Activated CD4-positive, alpha-beta T cell treated with anti-CD3 and anti-CD28 coated beads for 4 hours (primary cell): ENCODE data around the gene TUBGCP3.

Source experiments
- DNase-seq, 2 donors: peaks; one replicate each; pipeline ENCODE4 v3.0.0-alpha.2; 2020

TUBGCP3 gene

DNA sequence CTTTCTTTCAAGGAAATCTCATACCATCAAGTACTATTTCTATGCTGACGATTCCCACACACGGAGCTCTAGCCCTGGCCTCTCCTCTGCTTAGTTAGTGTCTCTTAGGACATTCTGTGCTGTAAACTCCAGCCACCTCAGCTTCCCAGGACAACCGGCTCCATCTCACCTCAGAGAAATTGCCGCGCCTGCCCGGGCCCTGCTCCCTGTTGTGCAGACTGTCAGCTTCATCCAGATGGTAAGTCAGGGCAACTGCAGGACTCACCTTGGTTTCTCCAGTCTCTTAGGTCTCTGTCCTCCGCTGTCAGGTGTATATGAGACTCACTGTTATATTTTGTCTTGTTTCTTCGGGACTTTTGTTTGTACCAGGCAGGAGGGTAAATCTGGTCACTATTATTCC, 113.1 kb downstream of the TUBGCP3 start:
- no peak for DNase-seq

DNA sequence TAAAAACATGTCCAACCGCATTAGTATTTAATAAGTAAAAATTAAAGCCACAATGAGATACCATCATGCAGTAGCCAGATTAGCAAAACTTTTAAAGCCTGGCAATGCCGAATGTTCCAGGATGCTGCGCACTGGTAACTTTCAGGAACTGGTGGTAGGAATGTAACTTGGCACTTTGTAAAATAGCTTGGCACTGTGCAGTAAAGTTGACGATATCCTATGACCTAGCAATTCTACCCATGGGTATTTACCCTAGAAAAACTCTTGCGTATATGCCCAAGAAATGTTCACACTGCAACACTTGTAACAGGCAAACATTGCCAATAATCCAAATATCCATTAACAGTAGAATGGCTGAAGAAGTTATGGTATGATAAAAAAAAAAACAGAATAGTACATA, 114.1 kb downstream of the TUBGCP3 start:
- no peak for DNase-seq

DNA sequence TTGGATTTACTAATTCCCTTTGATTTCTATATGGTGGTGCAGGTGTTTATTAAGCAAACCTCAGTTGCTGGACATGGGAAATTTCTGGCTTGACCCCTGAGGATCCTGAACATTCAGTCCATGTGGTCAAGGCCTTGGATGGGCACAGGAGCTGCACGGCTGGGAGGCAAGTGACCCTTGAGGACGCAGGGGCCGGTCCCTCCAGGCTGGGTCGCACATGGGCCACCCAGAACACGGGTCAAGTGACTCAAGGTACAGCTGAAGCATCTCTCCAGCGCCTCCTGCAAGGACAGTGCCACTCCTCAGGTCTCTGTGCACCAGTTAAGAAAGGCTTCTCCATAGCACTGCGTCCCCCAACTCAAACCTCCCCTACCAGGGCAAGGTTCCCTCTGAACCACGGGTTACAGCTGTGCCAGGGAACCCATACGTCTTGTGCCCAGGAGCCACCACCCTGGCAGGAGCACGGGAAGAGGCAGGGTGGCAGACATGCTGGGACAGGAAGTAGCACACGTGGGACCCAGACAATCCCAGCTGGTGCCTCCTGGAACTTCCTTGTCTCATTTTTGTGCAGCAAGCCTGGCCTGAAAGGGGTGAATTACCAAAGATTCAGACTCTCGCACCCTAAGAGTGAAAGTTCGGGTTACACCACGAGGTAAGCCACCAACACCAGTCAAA, 118.7 kb downstream of the TUBGCP3 start:
- DNase-seq = no peak

DNA sequence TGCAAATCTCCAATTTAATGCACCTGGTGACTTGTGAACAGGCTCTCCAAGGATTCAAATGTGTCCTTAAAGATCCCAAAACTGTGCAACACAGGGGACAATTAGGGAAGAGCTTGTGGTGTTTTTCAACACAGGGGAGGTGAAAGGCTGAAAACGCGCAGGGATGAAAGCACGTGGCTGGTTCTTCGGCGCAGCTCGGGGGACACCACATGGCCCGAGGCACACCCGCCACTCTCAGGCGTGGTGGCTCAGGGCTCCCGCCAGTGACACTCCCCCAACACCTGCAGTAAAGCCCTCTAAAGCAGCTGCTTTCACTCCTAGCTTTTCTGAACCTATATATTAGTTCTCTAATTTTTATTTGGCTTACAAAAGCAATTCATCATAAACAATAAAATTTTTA, 119.9 kb downstream of the TUBGCP3 start:
- DNase-seq = no peak

DNA sequence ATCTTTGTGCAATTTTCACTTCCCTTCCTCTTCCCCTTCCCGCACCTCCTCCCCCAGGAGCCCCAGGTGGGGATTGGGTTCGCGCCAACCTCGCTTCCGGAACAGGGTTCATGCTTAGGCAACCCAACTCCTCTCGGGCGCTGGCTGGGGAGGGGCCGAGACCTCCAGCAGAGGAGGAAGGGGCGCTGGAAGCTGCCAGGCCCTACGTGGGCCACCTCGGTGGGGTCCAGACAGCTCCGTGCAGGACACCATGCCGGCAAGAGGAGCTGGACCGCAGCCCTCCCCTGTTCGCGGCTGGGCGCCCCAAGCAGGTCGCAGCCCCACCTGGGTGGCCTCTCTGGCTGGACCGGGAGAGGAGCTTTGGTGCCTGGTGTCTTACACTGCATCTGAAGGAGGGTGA, 120.7 kb downstream of the TUBGCP3 start:
- no peak for DNase-seq

DNA sequence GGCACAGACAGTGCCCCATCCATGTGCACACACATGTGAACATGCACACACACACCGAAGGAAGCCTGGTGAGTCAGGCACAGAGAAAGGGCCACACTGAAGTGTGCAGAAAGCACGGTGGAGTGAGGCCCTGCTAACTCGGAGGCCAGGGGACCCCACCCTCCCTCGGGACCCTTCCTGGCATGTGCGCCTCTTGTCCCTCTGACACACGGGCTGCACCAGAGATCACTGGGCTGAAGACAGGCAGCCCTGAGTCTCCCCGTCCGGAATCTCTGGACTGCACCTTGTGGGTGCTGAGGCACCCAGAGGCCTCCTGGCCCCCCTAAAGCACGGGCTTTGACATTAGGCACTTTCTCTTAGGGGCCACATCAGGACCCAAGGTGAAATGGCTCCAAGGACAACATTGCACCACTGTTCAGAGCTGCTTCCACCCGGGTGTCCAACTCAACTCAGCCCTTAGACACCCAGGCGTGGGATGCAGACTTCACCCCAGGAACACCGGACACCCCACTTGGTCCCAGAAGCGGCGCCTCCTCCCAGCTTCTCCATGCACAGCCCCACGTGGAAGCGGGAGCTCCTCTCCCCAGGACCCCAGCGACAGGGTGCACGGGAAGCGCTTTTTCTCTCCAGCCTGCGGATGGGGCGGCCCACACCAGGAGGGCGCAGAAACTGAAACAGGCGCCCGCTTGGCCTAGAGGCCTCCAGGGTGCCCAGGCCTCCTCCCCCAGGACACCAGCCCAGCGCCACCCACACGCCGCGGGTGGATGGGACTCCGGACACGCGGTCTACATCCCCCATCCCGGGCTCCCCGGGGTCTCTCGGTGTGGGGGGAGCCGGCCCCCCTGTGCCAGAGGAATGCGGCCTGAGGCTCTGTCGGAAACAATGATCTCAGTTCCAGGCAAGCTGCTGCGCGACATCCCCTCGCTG, 121.6 kb downstream of the TUBGCP3 start:
- no peak for DNase-seq

DNA sequence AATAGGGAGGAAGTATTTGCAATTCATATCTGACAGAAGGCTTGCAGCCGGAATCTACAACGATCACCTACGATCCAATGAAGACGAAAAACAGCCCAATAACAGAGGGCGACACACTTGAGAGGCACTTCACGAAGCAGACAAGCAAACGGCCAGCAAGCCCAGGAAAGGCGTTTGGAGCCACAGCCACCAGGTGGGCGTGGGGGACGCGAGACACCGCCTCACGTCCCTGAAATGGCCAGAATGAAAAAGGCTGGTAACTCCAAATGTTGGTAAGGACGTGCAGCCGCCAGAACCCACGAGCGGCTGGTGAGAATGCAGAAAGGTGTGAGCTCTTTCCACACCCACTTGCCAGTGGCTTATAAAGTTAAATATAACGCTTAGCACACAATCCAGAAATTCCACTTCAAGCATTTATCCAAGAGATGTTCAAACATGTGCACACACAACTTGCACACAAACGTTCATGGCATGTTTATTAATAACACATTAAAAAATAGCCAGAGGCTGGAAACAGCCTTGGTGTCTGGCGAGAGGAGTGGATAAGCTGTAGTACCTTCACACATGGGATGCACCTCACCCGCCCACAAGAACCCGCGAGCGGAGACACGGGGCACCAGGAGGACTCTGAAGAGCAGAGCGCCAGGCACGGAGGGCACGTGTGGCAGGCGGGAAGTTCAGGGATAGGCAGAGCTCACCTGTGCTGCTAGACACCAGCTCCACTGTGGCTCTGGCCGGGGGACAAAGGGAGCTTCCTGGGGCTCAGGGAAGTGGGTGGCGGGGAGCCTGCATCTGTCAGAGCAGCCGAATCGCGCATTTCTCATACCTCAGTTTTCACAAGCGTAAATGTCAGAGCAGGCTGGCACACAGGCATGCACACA, 122.5 kb downstream of the TUBGCP3 start:
- no peak for DNase-seq

DNA sequence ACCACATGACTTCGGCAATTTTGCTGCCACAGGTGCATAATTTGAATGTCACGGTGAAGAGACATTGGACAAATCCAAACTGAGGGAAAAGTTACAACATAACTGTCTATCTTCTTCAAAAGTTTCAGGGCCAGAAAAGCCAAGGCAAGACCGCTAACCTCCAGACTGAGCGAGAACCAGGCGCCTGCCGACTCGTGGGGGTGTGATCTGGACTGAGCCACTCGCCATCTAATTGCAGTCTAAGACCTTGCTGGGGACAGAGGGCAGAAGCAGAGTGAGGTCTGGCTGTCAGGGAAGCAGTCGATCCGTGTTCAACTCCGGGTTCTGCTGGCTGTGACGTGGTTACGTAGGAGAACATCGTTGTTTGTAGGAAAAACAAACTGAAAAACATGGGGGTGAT, 123.2 kb downstream of the TUBGCP3 start:
- DNase-seq = no peak

DNA sequence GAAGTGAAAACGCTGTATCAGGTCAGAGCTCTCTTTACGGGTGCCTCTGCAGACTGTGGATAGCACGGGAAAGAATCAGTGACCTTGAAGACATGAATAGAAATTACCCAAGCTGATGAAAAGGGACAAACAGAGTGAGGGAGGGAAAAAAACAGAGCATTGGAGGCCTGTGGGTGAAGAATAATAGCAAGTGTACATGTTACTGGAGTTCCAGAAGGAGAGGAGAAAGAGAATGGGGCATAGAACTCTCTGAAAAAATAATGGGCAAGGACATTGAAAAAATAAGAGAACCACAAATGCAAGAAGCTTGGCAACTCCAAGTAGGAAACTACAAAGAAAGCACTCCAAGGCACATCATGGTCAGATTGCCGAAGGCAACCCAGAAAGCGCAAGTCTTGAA, 125.5 kb downstream of the TUBGCP3 start:
- no peak for DNase-seq

DNA sequence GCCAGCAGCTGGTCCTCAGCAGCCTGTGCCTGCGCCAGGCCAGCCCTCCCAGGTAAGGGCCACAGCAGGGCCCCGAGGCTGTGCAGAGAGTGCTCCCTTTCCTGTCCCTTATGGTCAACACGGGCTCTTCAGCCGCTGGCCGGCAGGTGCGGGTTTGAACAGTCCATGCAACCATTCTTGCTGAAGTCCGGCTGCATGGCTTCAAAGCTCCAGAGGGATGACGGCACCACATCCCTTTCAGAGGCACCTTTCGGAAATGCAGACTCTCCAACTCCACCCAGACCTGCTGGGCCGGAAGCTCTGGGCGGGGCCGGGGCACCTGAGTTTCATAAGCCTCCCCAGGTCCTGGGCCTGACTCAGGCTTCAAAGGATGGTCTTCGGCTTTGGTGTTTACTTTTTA, 130.5 kb downstream of the TUBGCP3 start:
- no peak for DNase-seq

DNA sequence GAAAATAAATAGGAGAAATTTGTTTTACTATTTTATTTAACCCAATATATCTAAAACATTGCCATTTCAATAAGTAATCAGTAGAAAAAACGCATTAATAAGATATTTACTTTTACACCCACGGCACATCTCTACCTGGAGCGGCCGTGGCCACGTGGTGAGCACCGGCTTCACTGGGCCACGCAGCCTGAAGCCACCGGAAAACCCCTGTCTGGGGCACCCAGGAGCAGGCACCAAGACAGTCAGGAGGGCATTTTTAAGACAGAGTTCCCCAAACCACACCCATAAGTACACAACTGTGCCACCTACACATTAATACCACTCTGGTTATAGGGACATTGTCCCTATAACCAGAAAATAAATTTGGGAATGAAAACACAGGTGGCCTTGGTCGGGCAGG, 130.9 kb downstream of the TUBGCP3 start:
- DNase-seq = no peak

DNA sequence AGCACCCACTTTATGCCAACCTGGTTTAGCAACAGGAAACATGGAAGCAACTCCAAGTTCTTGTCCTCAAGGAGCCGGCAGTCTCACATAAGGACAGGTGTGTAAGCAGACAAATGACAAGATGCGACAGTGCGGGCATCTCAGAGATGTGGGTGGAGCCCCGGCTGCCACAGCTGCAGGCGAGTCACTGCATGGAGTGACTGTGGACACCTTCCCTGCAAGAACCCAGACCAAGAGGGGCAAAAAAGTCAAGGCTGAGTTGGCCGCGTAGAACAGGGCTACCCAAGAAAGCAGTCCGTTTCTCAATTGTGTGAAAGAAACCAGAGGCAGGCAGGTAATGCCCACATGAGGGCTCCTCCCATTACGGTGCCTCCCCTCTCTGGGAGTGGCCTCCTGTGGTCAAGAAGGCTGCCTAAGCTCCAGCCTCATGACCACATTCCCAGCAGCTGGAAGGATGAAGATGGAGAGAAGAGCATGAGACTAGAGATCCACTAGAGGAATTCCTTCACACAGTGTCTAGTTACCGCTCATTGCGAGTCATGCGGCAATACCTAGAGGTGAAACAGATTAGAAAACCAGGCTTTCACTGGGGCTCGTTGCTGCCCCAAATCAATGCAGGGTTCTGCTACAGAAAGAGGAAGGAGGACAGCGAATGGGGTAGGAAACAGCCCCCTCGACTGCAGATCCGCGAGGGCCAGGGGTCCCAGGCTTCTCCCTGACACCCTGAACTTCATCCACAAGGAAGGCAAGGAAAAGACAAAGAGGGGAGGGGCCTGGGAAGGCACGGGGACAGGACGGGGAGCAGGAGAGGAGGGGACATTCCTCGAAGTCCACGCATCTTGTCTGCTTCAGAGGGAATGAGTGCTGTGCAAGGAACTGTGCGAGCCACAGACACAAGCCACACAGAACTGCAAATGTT, 131.6 kb downstream of the TUBGCP3 start:
- no peak for DNase-seq

DNA sequence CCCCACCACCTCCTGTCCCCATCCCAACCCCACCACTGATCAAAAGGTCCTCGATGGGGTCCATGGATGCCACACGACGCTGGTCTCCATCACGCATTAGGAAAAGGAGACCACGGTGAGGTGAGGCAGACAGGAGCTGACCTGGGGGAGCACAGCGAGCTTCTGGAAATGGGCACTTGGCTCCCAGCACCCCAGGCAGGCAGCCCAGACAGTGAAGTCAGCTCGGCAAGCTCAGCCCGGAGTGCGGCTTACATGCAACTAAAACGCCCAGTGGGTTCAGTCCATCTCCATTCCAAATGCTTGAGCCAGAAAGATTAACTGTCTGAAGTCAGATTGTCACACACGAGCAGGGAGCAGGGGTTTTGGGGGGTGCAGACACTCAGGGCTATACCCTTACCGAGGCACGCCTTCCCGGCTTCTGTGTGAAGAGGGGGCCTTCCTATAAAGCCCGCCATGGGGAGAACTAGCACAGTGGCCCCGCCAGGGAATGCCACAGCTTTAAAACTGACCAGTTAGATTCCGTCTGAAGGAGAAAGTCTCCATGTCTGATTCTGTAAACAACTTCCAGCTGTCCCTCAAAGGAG, 132.4 kb downstream of the TUBGCP3 start:
- DNase-seq = no peak

DNA sequence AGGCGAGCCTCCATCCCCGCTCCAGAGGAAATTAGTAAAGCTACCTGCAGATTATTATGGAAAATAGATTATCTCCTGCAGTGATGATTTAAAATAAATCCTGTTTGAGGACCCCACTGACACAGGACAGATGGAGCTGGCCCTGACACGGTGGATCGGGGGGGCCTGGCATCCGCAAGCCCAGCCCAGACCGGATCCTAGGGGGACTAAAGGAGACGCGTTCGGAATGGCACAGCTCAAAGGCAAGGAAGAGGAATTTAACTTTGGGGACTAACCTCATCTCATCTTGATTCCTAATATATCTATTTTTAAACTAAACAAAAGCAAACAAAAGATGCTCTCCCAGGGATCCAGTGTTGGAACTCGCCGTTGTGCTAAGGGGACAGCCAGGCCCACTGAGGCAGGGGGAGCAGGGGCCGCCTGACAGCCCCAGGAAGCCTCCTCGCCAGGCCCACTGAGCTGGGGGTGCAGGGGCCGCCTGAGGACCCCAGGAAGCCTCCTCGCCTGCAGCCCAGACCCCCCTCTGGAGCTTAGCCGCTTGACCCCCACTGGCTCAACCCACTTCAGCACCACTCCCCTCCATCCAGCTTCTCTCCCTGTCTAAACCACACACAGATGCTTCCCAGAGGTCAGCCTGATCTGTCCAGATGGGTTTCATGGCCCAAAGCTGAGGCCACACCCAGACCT, 133.2 kb downstream of the TUBGCP3 start:
- no peak for DNase-seq

DNA sequence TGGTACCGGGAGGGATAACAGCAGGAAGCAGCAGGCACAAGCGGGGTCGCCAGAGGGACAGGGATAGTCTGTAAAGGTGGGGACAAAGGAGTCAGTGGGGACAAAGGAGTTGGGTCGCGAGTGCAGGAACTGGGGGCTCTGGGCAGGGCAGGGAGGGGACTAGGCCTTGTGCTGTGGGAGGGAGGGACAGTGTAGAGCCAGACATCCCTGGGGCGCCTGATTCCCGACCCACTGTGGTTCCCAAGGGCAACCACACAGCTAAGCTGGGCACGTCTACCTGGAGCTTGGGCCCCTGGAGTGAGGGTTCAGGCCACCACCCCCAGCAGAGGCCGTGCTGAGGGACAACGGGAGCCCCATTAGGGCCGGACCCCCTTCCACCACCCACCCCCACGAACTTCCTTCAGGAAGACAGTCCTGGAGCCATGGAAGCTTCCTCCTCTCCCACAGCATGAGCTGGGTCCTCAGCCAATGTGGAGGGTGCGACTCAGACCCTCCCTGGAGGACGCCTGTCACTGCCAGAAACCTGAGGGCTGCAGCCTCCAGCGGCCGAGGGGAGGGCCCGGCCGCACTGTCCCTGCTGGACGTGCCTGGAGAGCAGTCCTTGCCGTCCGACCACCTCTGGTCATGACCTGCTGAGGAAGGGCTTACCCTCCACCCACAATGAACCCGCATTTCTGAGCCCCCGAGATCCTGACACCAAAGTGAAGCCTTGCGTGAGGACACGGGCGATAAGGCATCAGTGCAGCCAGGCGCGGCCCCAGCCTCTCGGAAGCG, 133.9 kb downstream of the TUBGCP3 start:
- no peak for DNase-seq

DNA sequence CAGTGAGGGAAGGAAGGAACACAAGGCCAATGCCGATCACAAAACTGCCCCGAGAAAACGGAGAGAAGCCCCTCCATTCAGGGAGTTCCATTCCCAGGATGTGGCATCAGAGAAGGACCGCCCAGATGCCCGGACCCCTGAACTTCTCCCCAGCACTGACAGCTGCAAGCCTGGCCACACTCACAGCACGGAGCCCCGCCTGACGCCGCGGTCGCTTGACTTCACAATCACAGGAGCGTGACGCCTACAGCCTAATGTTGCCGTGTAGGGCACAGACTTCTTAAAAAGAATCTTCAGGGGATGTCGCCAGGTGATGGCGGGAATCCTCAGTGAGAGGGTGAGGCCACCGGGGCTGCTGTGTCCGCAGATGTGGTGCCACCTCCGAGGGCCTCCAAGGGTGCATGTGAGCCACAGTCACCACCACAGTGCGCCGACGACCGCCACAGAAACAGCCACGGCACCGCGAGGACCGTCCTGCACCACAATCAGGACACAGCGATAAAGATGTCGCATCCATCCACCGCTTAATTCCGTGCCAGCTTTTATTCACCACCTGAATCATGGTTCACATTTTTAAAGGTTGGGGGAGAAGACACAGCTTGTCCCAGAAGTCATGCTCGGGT, 134.6 kb downstream of the TUBGCP3 start:
- no peak for DNase-seq

DNA sequence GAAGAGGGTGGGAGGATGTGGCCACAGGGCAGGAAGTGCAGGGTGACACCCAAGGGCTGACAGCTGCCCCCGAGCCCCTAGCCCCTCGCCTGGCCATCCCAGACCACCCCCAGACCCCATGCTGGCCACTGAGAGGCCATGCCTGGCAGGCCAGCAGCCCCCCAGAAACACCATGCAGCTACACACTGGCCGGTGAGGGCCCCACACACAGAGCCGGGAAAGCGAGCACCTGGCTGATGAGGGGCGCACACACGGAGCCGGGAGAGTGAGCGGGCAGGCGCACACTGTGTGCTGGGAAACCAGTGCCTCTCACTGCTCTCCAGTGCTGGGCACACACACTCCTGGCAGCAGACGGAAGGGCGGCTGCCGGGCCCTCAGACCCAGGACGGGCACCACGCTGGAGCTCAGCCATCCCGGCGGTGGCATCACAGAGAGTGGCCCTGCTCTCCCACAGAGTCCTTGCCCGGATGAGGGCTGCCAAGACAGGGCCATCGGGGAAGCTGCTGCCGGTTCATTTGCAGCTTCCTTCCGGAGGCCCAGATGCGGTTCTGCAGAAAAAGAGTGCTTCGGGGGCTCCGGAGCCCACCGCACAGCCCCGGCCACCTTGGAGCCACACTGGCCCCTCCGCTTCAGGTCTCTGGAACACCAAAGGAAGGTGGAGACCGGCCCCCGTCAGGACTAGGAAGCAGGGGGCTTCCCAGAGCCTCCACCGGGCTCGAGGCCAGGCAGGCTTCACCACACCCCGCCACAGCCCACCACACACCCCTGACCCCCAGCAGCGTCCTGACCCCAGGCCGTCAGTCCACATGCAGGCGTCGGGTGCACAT, 135.4 kb downstream of the TUBGCP3 start:
- DNase-seq = no peak

DNA sequence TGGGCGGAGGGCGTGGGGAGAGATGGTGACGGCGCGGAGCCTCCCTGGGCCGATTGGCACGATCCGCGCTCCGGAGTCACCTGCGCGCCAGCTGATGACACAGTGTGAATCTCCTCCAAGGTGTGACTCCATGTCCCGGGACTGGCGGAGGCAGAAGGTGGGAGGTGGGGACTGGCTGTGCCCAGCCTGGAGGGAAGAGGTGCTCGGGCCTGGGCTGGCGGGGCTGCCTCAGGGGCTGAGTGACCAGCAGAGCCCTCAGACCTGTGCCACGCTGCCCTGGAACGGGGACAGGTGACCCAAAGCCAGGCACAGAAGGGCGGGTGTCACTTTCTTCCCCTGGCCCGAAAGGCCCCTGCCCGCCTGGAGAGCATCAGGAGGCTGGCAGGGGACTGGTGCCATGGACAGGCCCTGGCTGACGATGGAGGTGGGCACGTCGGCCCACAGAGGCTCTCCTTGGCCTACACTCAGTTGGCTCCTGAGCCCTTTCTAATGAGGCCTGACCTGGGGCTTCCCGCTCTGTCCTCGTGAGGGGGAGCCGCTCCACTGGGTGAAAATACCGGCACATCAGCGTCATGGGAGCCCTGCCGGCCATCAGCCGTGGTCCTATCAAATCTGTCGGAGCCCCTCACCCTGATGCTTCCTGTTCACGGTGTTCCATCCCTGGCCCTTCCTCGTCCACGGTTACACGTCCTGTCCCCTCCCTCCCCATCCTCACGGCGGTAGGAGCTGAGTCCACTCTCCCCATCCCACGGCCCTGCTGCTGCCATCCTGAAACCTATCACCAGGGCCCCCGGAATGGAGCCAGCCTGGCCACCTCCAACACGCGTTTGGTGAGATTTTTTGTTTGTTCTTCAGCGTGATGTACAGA, 136.2 kb downstream of the TUBGCP3 start:
- DNase-seq = no peak
